Stimulated activated CD4-positive, alpha-beta T cell treated with anti-CD3 and anti-CD28 coated beads, Interleukin-4, amount 100 ng/mL, for 1 hour (primary cell): ENCODE measurements around the gene TMEM165.

Experiments used
- DNase-seq: peaks from one replicate; pipeline ENCODE4 v3.0.0-alpha.2; 2020

TMEM165 gene

GRCh38 chr4:55369968-55370367 is 25.8 kb upstream of the TMEM165 start:
- no peak for DNase-seq

DNA sequence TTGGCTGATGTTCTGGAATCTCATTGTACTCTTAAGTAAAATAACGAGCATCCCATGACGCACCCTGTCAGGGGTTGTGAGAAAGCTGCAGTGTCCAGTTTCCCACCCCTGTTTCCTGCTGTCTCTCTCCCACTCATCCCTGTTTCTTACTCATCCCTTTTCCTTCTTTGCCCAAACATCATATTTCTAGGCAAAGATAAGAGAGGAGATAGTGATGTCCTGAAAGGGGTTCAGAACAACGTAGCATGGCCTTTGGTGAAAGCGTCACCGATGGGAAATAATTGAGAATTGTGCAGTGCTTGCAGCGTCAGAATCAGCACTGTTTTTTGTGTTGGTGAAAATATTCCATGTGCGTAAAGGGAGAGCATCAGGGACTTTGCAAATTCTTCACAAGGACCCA is 23.5 kb upstream of the TMEM165 start:
- DNase-seq = no peak

DNA sequence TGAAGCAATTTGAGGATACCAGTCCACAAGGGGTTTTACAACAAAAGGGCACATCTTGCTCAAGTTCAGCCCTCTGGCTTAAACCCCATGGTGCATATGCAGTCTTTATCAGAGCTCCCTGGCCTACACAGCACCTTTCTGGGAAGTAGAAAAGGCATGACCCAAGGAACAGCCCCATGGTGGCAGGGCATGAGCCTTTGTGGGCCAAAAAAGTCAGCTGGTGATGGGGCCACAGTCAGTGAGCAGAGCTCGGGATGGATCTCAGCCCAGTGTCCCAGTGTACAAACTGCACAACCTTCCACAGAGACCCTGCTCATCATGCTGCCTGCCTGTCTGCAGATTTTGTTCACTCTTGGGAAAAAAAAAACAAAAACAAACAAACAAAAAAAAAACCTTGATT is 22.3 kb upstream of the TMEM165 start:
- DNase-seq = no peak

GRCh38 chr4:55376698-55377097 is 19.1 kb upstream of the TMEM165 start:
- DNase-seq = no peak

- DNase-seq = no peak
These were observed 16.9 kb upstream of the TMEM165 start for GRCh38 chr4:55378617-55379467.

GRCh38 chr4:55380576-55380975 is 15.2 kb upstream of the TMEM165 start:
- DNase-seq = no peak

DNA sequence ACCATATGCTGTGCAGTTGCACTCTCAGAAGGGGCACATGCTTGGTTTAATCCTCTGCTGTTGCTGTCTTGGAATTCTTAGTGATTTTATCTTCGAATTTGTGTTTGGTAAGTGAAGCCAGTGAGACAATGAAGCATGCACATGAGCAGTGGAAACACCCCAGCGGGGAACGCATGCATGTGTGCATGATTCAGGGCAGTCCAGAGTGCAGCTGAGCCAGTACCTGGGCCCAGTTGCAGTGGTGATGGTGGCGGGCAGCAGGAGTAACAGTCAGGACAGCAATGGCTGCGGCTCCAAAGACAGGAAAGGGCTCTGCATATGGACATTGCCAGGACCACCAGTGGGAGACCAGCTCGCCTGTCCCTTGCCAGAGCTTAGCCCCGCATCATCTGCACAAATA is 14.3 kb upstream of the TMEM165 start:
- DNase-seq = no peak

GRCh38 chr4:55382488-55383003 is 13.2 kb upstream of the TMEM165 start:
- no peak for DNase-seq

DNA sequence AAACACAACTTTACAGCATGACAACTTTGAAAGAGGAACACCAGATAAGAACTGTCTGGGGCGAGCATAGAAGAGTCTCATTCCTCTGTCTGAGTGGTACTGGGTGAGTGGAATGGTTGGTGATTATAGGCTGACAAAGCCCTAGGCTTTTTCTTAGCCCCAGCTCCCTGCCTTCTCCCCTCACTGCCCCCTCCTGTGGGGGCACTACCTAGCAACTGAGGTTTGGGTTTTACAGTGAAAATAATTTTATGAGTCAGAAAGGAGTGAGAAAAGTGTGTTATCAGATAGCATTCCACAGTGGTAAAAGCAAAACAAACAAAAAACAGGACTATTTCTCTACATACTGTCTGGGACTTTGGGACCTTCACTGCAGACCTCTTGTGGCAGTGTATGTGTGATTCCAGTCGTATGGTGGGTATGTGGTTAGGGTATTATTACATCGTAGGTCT is 10.5 kb upstream of the TMEM165 start:
- no peak for DNase-seq

GRCh38 chr4:55386073-55386472 is 9.7 kb upstream of the TMEM165 start:
- no peak for DNase-seq

GRCh38 chr4:55386840-55387239 is 8.9 kb upstream of the TMEM165 start:
- DNase-seq = no peak

- DNase-seq = no peak
These were observed 2.1 kb upstream of the TMEM165 start for GRCh38 chr4:55393461-55394320.

- DNase-seq = no peak
These were observed 584 bp upstream of the TMEM165 start for GRCh38 chr4:55395218-55395528.

GRCh38 chr4:55396308-55397125 is 760 bp downstream of the TMEM165 start:
- peak; percentile 25 for DNase-seq

- no peak for DNase-seq
These were observed 1.3 kb downstream of the TMEM165 start for GRCh38 chr4:55397126-55397436.

- no peak for DNase-seq
These were observed 2.0 kb downstream of the TMEM165 start for GRCh38 chr4:55397520-55398321.

DNA sequence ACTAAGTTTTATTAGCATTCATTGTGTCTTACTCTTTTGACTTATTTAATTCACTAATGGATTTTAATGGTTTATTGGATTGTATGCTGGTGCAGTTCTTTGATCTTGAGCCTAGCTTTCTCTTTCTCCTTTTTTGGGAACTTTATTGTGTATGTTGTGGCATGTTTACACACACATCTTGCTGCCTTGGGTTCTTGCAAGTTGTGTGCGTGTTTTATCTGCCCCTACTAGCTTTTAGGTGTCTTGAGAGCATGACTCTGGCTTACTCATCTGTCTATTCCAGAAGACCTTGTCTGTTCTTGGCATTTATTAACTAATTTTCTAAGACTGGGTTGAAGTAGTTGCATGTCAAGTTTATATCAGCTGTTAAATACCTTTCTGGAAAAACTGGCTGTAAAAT is 2.7 kb downstream of the TMEM165 start:
- no peak for DNase-seq

DNA sequence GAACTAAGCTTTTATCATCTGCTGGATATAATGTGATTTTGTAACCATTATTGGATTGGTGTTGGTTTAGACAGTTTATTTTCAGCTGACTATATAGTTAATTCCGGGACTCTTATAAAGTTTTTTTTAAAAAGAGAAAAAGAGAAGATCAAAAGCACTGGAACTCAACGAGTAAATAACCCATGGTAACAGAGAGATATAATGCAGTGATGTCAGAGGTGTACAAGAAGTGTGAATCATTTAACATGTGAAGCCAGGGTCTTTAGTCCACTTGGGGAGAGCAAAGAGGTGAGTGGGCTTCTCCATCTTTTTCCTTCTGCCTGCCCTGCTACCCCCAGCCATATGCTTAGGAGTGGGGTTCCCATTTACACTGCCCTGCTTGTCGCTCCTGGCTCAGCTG is 3.2 kb downstream of the TMEM165 start:
- no peak for DNase-seq

DNA sequence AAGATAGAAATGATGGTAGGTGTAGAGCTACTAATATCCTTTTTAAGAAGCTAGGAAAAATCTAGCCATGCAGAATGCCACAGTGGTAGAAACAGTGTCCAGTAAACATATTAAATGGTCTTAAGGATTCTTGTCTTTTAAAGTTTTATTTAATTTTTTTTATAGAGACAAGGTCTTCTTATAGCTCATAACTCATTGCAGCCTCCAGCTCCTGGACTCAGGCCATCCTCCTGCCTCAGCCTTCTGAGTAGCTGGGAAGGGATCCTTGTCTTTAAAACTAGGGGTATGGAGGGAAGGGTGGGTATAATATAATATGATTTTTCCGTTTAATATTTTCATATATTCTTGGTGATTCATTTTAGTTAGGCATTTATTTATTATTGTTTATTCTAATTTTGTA is 3.8 kb downstream of the TMEM165 start:
- no peak for DNase-seq

- DNase-seq = no peak
These were observed 9.3 kb downstream of the TMEM165 start for GRCh38 chr4:55405073-55405472.

GRCh38 chr4:55406545-55406944 is 10.8 kb downstream of the TMEM165 start:
- DNase-seq = no peak

- DNase-seq = no peak
These were observed 11.4 kb downstream of the TMEM165 start for GRCh38 chr4:55407119-55407518.
